Esophagus muscularis mucosa (tissue), 3 donors: ENCODE data around the gene EIF4G3.
"Not testable (repeated sequence)": the region's sequence is repeated elsewhere in the genome, so short reads cannot be mapped to it uniquely, and the experiment has no call there.

ENCODE experiments used
- POLR2A ChIP-seq: fragments of 450-650 bp; IDR thresholded peaks from one replicate; pipeline ENCODE4 v1.6.1; 2017; ENCODE audit warnings: antibody characterized with exemption, moderate library complexity, mild to moderate bottlenecking, low read depth
- POLR2AphosphoS5 ChIP-seq, 2 donors: sonication (generic); formaldehyde crosslinking; IDR thresholded peaks; one replicate each; pipeline ENCODE4 v1.6.1; 2017; ENCODE audit warnings: antibody characterized with exemption in 2 of 2
- TF ChIP-seq, protein P1 (sequence below), 3 experiments: fragments of 200-600 bp in 2 of 3; fragments of 450-650 bp in 1 of 3; sonication (generic) in 2 of 3; IDR thresholded peaks; one replicate each; pipeline ENCODE4 v1.5.1; 2017 to 2019; ENCODE audit warnings: antibody characterized with exemption in 3 of 3, mild to moderate bottlenecking in 2 of 3, moderate library complexity in 1 of 3

- TF ChIP-seq, protein P1, sequence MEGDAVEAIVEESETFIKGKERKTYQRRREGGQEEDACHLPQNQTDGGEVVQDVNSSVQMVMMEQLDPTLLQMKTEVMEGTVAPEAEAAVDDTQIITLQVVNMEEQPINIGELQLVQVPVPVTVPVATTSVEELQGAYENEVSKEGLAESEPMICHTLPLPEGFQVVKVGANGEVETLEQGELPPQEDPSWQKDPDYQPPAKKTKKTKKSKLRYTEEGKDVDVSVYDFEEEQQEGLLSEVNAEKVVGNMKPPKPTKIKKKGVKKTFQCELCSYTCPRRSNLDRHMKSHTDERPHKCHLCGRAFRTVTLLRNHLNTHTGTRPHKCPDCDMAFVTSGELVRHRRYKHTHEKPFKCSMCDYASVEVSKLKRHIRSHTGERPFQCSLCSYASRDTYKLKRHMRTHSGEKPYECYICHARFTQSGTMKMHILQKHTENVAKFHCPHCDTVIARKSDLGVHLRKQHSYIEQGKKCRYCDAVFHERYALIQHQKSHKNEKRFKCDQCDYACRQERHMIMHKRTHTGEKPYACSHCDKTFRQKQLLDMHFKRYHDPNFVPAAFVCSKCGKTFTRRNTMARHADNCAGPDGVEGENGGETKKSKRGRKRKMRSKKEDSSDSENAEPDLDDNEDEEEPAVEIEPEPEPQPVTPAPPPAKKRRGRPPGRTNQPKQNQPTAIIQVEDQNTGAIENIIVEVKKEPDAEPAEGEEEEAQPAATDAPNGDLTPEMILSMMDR (IDR thresholded peaks at IDR 0.05), result not testable (repeated sequence)
- not testable (repeated sequence) for TF ChIP-seq POLR2A; POLR2AphosphoS5 (IDR thresholded peaks at IDR 0.05)
Observed at GRCh38 chr1:21092545-21092944, 84.2 kb downstream of the EIF4G3 start.
